ENCODE measurements around the gene AMPH.
A peak's percentile ranks its signal among the peaks of the same experiment; 100 is the strongest.

Gene AMPH

DNA sequence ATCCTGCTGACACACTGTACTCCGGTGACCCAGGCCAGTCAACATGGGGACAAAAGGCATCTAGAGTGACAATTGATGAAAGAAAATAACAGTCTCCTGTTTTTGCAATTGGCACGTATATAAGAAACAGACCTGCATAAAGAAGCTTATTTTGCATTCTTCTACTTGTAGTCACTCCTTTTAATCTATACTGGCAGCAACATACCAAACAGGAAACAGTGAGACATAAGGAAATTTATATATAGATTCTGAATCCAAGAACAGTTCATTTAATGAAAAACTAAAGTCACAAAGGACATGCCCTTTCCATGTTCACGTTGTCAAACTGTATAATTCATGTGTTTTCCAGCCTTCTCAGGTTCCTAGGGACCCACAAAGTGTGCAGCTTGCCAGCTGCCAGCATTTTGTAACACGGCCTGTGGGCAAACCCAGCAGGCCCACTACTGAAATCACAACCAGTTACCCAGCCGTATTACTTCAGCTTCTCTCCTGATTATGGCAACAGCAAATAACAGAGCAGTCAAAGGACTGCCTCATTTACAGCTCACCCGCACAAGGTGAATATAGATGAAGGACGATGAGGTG, 72.3 kb downstream of the AMPH start:
- TF ChIP-seq, protein P1, sequence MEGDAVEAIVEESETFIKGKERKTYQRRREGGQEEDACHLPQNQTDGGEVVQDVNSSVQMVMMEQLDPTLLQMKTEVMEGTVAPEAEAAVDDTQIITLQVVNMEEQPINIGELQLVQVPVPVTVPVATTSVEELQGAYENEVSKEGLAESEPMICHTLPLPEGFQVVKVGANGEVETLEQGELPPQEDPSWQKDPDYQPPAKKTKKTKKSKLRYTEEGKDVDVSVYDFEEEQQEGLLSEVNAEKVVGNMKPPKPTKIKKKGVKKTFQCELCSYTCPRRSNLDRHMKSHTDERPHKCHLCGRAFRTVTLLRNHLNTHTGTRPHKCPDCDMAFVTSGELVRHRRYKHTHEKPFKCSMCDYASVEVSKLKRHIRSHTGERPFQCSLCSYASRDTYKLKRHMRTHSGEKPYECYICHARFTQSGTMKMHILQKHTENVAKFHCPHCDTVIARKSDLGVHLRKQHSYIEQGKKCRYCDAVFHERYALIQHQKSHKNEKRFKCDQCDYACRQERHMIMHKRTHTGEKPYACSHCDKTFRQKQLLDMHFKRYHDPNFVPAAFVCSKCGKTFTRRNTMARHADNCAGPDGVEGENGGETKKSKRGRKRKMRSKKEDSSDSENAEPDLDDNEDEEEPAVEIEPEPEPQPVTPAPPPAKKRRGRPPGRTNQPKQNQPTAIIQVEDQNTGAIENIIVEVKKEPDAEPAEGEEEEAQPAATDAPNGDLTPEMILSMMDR (IDR thresholded peaks at IDR 0.05; ENCODE audit: low read depth, low read length) = no peak
- DNase-seq (ENCODE audit: extremely low read depth, low read depth) = no peak

DNA sequence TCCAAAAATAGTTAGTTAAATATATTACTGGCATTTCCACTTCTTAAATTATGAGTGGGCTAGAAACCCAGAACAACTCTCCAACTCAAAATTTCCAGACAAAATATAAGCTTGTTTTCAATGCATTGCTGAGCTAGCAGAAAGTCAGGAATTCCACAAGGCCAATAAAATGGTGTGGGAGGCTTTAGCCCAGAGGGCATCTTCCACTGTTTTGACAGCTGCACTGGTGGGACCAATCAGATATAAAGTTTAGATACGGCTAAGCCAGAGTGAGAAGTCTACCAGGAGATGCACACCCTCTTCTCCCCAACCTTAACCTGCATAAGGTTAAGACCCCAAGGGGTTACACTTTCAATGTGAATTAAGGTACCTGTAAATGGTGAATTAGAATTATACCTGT, 76.6 kb downstream of the AMPH start:
- TF ChIP-seq, protein P1 (IDR thresholded peaks at IDR 0.05; ENCODE audit: low read depth, low read length) = no peak
- no peak for DNase-seq (ENCODE audit: extremely low read depth, low read depth)

DNA sequence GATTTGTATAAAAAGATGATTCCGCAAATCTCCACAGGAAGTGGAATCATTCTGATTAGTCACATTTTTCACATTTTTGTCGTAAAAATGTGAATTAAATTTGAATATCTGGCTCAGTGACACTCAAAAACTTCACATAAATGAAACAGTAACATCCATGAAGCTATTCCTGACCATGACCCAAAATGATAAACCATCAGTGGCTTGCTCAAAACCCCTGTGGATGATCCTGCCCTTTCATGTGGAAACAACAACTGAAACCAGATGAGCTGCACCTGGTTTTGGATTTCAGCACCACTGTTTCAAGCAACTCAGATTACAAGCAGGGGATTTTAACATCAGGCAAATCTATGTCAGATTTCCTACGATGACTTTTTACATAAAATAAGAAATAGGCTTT, 80.3 kb downstream of the AMPH start:
- TF ChIP-seq, protein P1 (IDR thresholded peaks at IDR 0.05; ENCODE audit: low read depth, low read length) = no peak
- no peak for DNase-seq (ENCODE audit: extremely low read depth, low read depth)

DNA sequence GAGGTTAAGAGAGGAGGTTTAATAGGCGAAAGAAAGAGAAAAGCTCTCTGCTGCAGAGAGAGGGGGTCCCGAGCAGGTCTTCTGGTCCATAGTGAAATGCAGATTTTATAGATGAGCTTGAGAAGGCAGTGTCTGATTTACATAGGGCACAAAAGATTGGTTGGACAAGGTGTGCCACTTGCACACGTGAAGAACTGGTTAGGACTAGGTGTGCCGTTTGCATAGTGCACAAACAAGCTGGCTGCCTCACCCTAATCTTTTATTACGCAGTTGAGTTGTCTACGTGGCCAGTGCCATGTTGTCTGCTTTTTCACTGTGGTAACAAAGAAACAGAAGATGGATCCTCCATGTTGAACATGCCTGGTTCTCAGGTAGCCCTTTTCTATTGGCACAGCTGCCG, 82.6 kb downstream of the AMPH start:
- TF ChIP-seq, protein P1 (IDR thresholded peaks at IDR 0.05; ENCODE audit: low read depth, low read length) = no peak
- no peak for DNase-seq (ENCODE audit: extremely low read depth, low read depth)

DNA sequence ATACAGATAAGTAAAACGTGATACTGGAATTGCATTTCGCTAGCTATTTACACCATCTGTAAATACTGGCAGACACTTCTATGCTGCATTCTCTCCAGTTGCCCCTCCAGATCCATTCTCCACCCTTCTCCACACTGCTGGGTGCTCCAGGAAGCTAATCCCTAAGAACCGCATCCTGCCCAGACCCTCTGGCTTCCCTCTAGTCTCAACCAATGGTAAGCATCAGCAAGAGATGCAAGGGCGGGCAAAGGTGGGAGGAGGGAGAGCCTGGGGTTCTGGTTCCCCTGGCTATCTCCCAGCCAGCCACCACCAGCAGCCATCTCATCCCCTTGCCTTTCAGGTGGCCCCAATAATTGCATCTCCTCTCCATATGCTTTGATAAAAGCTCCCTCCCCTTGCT, 84.4 kb downstream of the AMPH start:
- DNase-seq (ENCODE audit: extremely low read depth, low read depth) = no peak
- TF ChIP-seq, protein P1 (IDR thresholded peaks at IDR 0.05; ENCODE audit: low read depth, low read length) = no peak

DNA sequence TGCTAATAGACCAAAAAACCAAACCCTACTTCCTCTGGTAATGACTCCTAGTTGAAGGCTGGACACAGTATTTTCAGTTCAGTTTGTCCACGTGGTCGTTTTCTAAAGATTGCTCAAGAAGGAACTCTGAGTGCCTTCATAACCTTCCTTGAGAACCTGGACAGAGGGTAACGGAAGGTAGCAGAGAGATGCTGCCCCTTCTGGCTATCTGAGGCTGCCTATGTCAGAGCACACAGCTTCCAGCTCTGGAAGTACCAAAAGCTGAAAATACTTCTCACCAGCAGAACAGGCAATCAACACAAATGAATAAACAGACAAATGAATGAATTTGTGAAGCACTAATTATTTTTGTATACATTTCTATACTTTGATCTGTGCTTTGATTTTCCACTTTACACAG, 85.2 kb downstream of the AMPH start:
- no peak for DNase-seq (ENCODE audit: extremely low read depth, low read depth)
- TF ChIP-seq, protein P1 (IDR thresholded peaks at IDR 0.05; ENCODE audit: low read depth, low read length) = no peak

DNA sequence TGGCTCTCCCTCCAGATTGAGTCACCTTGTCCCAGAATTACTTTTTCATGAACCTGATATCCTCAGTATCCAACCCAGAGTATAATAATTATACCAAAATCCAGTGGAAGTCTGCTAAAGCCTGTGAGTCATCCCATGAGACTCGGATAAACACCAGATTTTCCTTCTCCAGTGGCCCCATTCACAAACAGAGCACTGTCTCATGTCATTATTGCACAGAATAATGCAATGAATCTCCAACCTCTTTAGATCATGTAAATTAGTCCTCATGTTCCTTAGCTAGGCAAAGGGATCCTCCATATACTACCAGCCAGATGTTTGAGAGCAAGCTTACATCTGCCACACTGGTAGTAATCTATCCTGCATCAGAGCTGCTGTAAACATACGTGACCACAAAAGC, 89.0 kb downstream of the AMPH start:
- DNase-seq (ENCODE audit: extremely low read depth, low read depth) = peak; percentile 75
- TF ChIP-seq, protein P1 (IDR thresholded peaks at IDR 0.05; ENCODE audit: low read depth, low read length) = no peak

All from AG09319 (cell line).